RWPE2 (cell line): Measurements from ENCODE around the gene RHOF.

ENCODE experiments used
- ATAC-seq: fragments of 200-7000 bp; cut with Tn5 transposase; 3 replicates; pipeline ENCODE4 v1.9.1; 2021; ENCODE audit warnings: low read depth
- DNase-seq: peaks from one replicate; pipeline ENCODE4 v3.0.0-alpha.2; 2020; ENCODE audit warnings: low spot score
- H3K27ac ChIP-seq: fragments of 450-650 bp; 2 replicates; pipeline ENCODE4 v1.5.1; 2017; ENCODE audit warnings: mild to moderate bottlenecking; ENCODE audit not compliant: poor library complexity, severe bottlenecking
- H3K27me3 ChIP-seq: fragments of 250-450 bp; sonication (Bioruptor Pico); 2 replicates; pipeline ENCODE4 v1.5.1; 2021; ENCODE audit warnings: mild to moderate bottlenecking, moderate library complexity; ENCODE audit not compliant: insufficient read depth, poor library complexity, severe bottlenecking
- H3K36me3 ChIP-seq: fragments of 250-450 bp; sonication (Bioruptor Pico); 2 replicates; pipeline ENCODE4 v1.5.1; 2020; ENCODE audit warnings: low read depth, mild to moderate bottlenecking, moderate library complexity
- H3K4me1 ChIP-seq: fragments of 250-450 bp; sonication (Bioruptor Pico); 2 replicates; pipeline ENCODE4 v1.5.1; 2021; ENCODE audit warnings: mild to moderate bottlenecking, moderate library complexity; ENCODE audit not compliant: insufficient read depth, poor library complexity, severe bottlenecking
- H3K4me3 ChIP-seq: fragments of 250-450 bp; sonication (Bioruptor Pico); 2 replicates; pipeline ENCODE4 v1.5.1; 2021; ENCODE audit warnings: mild to moderate bottlenecking, moderate library complexity; ENCODE audit not compliant: severe bottlenecking
- H3K9me3 ChIP-seq: fragments of 250-450 bp; sonication (Bioruptor Pico); 2 replicates; pipeline ENCODE4 v1.5.1; 2021; ENCODE audit warnings: mild to moderate bottlenecking, moderate library complexity; ENCODE audit not compliant: severe bottlenecking
- CTCF ChIP-seq: fragments of 450-650 bp; IDR thresholded peaks from one replicate; pipeline ENCODE4 v1.5.1; 2017; ENCODE audit warnings: mild to moderate bottlenecking, moderate library complexity; ENCODE audit not compliant: poor library complexity, severe bottlenecking

The RHOF gene

GRCh38 chr12:121806546-121807423 is 13.3 kb upstream of the RHOF start:
- Histone ChIP-seq H3K4me1 (peaks cover 3% of the 10 kb centered on the region), H3K36me3 (peaks cover 44% of the 10 kb centered on the region), H3K4me3 (peak overlapping the region; percentile 94), H3K27ac (peak overlapping the region; percentile 100), H3K27me3 (no peaks in the 10 kb centered on the region), H3K9me3 (no peaks in the 10 kb centered on the region)
- ATAC-seq, result no peak
- DNase-seq, result no peak
- TF ChIP-seq CTCF, result no peak

GRCh38 chr12:121806009-121806545 is 12.6 kb upstream of the RHOF start:
- H3K4me3 ChIP-seq, result peak overlapping the region; percentile 94
- peak; percentile 65 for DNase-seq
- peak overlapping the region; percentile 100 for H3K27ac ChIP-seq
- peaks cover 10% of the 10 kb centered on the region for H3K4me1 ChIP-seq
- H3K27me3 ChIP-seq, result no peaks in the 10 kb centered on the region
- no peaks in the 10 kb centered on the region for H3K9me3 ChIP-seq
- no peak for ATAC-seq
- H3K36me3 ChIP-seq, result peaks cover 50% of the 10 kb centered on the region
- TF ChIP-seq CTCF, result no peak

GRCh38 chr12:121805171-121806008 is 11.9 kb upstream of the RHOF start:
- peak overlapping the region; percentile 100 for H3K27ac ChIP-seq
- H3K36me3 ChIP-seq, result peaks cover 43% of the 10 kb centered on the region
- peaks cover 10% of the 10 kb centered on the region for H3K4me1 ChIP-seq
- ATAC-seq (no peak), DNase-seq (no peak)
- no peak for TF ChIP-seq CTCF
- peak overlapping the region; percentile 94 for H3K4me3 ChIP-seq
- no peaks in the 10 kb centered on the region for H3K27me3 ChIP-seq
- H3K9me3 ChIP-seq, result no peaks in the 10 kb centered on the region

GRCh38 chr12:121804417-121805111 is 11.1 kb upstream of the RHOF start:
- DNase-seq, result peak; percentile 60
- Histone ChIP-seq H3K27ac (peak overlapping the region; percentile 100), H3K27me3 (no peaks in the 10 kb centered on the region), H3K36me3 (peaks cover 38% of the 10 kb centered on the region), H3K9me3 (no peaks in the 10 kb centered on the region), H3K4me3 (peak overlapping the region; percentile 94), H3K4me1 (peaks cover 10% of the 10 kb centered on the region)
- no peak for TF ChIP-seq CTCF
- ATAC-seq, result no peak
